ES-I3 (cell line): Measurements from ENCODE around the gene EXOC3L1.

Experiments used
- H3K36me3 ChIP-seq: 2 replicates; pipeline ENCODE4 v1.6.1; 2013; ENCODE audit warnings: mild to moderate bottlenecking, low read length, control low read depth, moderate library complexity; ENCODE audit not compliant: insufficient read depth
- H3K4me1 ChIP-seq: 2 replicates; pipeline ENCODE4 v1.6.1; 2013; ENCODE audit warnings: mild to moderate bottlenecking, control low read depth, low read length; ENCODE audit not compliant: insufficient read depth
- H3K9ac ChIP-seq: 2 replicates; pipeline ENCODE4 v1.6.1; 2013; ENCODE audit warnings: low read depth, mild to moderate bottlenecking, low read length, moderate library complexity
- H3K9me3 ChIP-seq: 2 replicates; pipeline ENCODE4 v1.6.1; 2013; ENCODE audit warnings: mild to moderate bottlenecking, low read length, moderate library complexity; ENCODE audit not compliant: control insufficient read depth, insufficient read depth

Gene EXOC3L1

DNA sequence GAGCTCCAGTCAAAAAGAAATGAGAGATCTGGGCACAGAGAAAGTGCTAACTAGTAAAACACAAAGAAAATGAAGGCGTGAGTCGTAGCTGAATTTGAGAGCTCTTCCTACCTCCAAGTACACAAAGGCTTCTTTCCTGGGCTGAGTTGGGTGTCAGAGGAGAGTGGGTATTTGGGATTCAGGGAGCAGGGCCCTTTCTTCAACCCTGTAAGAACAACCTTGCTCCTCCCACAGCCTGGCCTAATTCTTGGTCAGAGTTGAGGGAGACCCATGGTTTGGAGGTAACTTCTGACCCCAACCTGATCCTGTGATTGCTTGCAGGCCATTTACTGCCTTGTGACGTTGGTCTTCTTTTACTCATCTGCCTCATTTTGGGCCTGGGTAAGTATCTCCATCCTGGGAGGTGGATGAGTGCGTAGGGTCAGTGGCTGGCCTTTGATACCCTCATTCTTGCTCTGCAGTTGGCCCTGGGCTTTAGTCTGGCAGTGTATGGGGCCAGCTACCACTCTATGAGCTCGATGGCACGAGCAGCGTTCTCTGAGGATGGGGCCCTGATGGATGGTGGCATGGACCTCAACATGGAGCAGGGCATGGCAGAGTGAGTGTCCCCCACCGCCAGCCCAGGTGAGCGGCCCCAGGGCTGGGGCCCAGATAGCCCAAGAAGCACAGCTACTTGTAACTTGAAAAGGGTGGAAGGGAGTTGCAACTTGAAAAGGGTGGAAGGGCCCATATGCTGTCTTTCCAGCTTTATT lies 38.3 kb upstream of the EXOC3L1 start:
- H3K36me3 ChIP-seq = peaks cover 5% of the 10 kb centered on the region; the same call in 1 of the 2 replicates
- H3K9me3 ChIP-seq = no peaks in the 10 kb centered on the region
- H3K9ac ChIP-seq = peak overlapping the region; percentile 74; the same call in 1 of the 2 replicates
- H3K4me1 ChIP-seq = no peaks in the 10 kb centered on the region

DNA sequence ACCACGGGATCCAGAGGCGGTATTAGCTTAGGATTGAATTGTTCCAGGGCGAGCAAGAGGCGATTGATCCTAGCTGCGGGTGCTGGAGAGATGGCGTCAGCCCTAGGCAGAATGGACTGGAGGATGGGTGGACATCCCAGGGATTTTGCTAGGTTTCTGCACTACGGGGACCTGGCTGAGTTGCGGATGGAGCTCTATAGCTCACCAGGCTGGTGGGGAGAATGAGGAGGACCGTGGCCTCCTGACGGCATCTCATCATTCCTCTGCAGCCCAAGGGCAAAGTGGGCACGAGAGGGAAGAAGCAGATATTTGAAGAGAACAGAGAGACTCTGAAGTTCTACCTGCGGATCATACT lies 37.6 kb upstream of the EXOC3L1 start:
- Histone ChIP-seq H3K9ac (peak overlapping the region; percentile 74), H3K9me3 (no peaks in the 10 kb centered on the region), H3K4me1 (no peaks in the 10 kb centered on the region), H3K36me3 (peaks cover 5% of the 10 kb centered on the region; the same call in 1 of the 2 replicates)

DNA sequence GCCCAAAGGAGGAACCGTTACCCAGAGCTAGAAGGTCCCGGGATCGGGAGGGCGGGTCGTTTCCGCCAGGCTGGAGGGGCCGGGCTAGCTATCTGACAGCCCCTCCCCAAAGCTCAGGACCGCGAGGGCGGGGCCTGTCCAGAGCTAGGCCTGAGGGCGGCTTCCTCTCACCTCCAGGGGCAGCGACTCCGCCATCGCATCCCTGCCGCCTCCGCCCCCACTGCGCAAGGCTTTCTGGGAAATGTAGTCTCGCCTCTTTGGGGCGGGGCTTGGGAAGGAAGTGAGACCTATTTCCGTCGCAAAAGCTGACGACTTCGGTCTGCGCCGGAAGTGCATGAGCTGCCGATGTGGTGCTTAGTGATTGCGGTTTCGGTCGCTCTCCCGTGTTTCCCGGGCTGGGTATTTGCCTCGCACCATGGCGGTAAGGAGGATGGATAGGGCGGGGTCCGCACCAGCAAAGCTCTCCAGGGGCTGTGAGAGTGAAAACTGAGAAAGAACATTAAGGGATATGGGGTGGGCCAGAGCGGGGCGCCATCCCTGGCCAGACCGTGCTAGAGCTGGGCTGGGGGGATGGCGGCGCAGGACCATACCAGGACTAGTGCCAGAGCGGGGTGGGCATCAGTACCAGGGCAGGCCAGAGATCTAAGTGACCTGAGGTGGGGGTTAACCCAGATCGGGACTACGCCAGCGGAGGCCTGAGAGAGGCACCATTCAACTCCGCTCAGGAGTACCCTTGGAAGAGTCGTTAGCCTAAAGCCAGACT lies 37.0 kb upstream of the EXOC3L1 start, which contains the start of gene TMEM208:
Gene TMEM208 (plus strand): TSS at position 327 of the 763 bp plus-strand sequence. CDS start 89 bp downstream, at position 416.
- peaks cover 5% of the 10 kb centered on the region; the same call in 1 of the 2 replicates for H3K36me3 ChIP-seq
- H3K4me1 ChIP-seq = no peaks in the 10 kb centered on the region
- no peaks in the 10 kb centered on the region for H3K9me3 ChIP-seq
- H3K9ac ChIP-seq = peak within 1 kb of the TSS; percentile 74

DNA sequence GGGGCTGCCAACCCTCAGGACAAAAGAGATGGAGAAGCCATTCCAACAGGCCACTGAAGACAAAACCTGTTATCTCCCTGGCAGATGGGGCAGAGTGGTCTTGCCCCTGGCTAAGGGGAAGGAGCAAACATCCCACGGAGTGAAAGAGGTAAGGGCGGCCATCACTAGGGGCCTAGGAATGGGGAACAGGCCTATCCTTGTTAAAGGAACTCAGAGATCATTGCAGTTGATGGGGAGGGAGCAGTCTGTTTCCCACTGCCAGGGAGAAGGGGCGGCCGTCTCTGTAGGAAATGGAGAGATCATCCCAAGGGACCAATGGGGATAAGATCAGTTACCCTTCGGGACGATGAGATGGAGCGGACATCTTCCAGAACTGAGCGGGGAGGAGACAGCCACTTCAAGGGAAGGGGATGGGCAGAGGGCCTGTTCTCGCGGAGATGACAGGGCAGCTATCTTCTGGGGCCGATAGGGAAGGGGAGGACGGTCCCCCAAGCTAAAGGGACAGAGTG lies 36.4 kb upstream of the EXOC3L1 start:
- H3K36me3 ChIP-seq = peaks cover 5% of the 10 kb centered on the region; the same call in 1 of the 2 replicates
- H3K4me1 ChIP-seq = no peaks in the 10 kb centered on the region
- peak overlapping the region; percentile 57; the same call in 1 of the 2 replicates for H3K9ac ChIP-seq
- H3K9me3 ChIP-seq = no peaks in the 10 kb centered on the region

DNA sequence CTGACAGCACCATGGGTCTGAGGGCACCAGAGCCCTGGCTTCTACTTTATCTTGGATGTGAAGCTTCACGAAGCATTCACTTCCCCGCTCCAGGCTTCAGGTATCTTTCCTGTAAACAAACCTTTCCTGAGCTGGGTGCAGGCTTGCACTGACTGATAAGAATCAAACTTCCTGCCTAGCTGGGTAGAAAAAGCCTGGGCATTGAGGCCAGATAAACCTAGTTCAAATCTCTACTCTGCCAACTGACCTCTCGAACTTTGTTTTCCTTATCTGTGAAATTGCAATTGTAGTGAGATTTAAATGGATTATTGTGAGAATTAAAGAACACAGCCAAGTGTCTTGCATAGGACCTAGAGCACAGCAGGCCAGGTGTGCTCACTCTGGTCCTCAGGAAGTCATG lies 34.1 kb upstream of the EXOC3L1 start:
- H3K9ac ChIP-seq = no peak overlapping the region
- no peaks in the 10 kb centered on the region for H3K9me3 ChIP-seq
- no peaks in the 10 kb centered on the region for H3K4me1 ChIP-seq
- peaks cover 5% of the 10 kb centered on the region; the same call in 1 of the 2 replicates for H3K36me3 ChIP-seq

DNA sequence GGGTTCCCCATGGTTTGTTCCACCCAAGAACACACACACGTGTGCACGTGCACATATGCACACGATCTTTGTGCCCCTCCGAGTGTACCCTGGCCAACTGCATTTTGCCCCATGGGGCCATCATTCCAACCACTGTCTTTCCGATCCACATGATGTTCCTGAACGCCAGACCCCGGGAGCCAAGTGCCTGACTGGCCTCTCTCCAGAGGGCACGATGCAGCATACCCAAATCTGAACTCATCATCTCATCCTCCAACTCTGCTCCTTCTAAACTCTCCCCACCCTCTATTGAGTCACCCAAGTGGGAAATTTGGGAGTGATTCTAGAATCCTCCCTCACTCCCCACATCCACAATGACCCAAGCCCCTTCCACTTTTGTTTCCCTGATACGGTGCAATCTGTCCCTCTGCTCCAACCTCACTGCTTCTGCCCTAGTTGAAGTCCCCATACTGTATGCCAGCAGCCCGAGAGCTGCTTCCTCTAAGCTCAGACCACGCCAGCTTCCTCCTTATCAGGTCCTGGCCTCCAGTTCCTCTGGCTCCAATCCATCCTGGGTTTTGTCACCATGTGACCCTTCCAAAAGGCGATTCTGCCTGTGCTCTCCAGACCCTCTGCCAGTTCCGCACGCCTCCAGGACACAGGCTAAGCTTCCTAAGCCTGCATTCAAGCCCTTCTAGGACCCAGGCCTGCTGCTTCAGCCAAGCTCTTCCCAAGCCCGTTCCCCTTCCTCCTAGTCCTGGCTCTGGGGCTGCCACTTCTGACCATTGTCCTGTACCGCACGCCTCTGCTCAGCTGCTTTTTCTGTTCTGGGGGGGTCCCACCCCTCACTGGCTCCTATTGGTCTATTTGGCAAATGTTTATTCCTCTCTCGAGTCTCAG lies 26.9 kb upstream of the EXOC3L1 start:
- Histone ChIP-seq H3K4me1 (no peaks in the 10 kb centered on the region), H3K9ac (no peak overlapping the region), H3K9me3 (no peaks in the 10 kb centered on the region), H3K36me3 (no peaks in the 10 kb centered on the region)

DNA sequence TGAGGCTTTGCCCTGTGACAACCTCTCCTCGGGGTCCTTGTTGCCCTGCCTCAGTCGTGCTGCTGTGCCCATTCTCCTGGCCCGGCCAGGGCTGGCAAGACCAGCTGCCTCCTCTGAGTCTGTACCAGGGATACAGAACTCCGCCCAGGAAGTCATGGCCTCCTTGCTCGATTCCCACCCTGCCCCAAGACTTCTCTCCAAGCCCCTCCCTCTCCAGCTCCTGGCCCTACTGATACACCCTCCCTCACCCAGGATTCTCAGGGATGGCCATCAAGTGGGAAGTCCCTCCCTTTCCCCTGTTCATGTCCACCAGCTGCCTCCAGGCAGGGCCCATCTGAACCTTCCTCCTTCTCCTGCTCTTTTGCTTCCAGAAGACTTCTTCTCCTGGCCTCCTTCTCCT lies 25.8 kb upstream of the EXOC3L1 start:
- Histone ChIP-seq H3K36me3 (no peaks in the 10 kb centered on the region), H3K9ac (no peak overlapping the region), H3K4me1 (no peaks in the 10 kb centered on the region), H3K9me3 (no peaks in the 10 kb centered on the region)

DNA sequence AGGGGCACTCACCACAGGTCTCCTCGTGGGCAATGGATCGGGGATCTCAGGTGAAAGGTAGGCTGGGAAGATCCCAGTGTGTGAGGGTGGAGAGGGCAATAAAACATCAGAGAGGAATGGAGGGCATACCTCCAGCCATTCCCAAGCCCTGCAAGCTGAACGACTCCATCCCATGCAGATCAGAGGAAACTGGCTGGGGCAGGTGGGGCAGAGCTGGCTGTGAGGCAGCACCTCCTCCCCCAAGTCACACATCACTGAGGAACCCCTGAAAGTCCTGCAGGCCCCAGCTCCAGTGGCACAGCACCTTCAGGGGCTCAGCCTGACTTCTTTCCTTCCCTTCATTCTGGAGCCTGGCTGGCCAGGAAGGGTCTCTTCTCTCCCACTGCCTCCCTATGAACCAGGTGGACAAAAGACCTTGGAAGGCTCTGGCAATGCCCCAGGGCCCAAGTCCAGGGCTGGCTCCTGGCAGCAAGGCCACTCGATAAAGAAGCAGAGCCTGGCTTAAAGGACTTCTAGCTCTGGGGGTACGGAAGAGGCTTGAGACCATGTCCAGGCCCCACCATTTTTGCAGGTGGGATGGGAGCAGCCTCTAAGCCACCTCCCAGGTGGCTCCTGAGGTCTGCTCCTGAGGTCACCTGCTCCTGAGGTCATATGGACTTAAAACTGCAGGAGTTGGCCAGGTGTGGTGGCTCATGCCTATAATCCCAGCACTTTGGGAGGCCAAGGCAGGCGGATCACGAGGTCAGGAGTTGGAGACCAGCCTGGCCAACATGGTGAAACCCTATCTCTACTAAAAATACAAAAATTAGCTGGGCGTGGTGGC lies 23.5 kb upstream of the EXOC3L1 start:
- H3K9me3 ChIP-seq = no peaks in the 10 kb centered on the region
- H3K9ac ChIP-seq = no peak overlapping the region
- no peaks in the 10 kb centered on the region for H3K4me1 ChIP-seq
- no peaks in the 10 kb centered on the region for H3K36me3 ChIP-seq

DNA sequence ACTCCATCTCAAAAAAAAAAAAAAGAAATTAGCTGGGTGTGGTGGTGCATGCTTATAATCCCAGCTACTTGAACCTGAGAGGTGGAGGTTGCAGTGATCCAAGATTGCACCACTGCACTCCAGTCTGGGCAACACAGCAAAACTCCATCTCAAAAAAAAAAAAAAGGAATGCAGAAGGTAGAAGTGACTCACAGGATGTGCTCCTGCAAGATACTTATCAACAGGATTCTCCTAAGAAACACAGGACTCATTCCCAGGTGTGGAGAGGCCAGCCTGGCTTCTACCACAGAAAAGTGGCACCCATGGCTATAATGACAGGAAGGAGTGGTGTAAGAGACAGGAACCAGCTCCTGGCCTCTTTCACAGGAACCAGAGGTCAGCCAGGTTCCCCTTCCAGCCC lies 22.8 kb upstream of the EXOC3L1 start:
- Histone ChIP-seq H3K9me3 (no peaks in the 10 kb centered on the region), H3K4me1 (no peaks in the 10 kb centered on the region), H3K36me3 (no peaks in the 10 kb centered on the region), H3K9ac (no peak overlapping the region)

DNA sequence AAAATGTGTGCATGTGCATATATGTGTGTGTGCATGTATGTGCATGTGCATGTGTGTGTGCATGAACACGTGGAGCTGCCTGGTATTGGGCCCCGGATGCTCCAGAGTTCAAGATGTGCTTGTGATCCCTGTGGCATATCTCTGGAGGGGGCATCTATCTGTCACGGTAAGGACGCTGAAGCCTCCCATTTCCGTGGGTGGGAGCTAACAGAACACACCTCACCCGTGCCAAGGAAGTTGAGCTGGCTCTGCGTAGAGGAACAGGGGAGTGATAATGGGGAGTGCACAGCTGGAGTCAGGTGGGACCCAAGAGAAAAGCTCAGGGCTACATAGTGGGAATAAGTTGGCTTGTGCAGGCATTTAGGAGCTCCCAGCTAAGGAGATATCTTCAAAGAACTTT lies 21.7 kb upstream of the EXOC3L1 start:
- Histone ChIP-seq H3K9me3 (no peaks in the 10 kb centered on the region), H3K36me3 (no peaks in the 10 kb centered on the region), H3K9ac (no peak overlapping the region), H3K4me1 (peaks cover 10% of the 10 kb centered on the region; the same call in 1 of the 2 replicates)

DNA sequence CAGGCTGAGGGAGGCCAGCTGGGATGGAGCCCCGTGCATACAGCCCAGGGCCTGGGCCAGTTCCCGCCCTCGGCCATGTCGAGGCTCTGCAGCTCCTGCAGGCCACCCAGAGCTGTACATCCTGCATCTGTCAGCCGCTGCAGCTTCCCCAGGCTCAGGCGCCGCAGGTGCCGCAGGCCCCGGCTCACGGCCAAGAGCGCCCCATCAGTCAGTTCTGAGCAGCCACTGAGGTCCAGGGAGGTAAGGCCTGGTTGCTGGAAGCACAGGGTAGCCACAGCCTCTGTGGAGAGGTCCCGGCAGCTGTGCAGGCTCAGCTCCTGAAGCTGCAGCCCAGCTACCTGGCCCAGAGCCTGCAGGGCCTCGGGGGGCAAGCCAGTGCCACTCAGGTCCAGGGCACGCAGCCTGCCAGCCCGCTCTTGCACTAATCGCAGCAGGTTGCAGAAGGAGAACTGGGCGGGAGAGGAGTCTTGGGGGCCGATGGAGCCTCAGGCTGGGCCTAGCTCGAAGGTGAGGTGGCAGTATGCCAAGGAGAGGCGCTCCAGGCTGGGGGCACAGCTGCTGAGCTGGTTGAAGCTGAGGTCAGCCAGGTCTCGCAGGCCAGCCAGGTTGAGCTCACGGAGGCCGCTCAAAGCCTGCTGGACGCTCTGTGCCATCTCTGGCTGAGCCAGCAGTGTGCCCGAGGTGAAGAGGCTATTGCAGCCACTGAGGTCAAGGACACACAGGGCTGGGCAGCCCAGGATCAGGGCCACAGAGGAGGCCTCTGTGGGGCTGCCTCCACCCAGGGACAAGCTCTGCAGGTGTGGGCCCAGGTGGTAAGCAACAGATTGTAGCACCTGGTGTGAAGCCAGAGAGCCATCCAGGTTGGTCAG lies 20.4 kb upstream of the EXOC3L1 start:
- Histone ChIP-seq H3K36me3 (no peaks in the 10 kb centered on the region), H3K4me1 (peaks cover 14% of the 10 kb centered on the region; the same call in 1 of the 2 replicates), H3K9ac (no peak overlapping the region), H3K9me3 (no peaks in the 10 kb centered on the region)

DNA sequence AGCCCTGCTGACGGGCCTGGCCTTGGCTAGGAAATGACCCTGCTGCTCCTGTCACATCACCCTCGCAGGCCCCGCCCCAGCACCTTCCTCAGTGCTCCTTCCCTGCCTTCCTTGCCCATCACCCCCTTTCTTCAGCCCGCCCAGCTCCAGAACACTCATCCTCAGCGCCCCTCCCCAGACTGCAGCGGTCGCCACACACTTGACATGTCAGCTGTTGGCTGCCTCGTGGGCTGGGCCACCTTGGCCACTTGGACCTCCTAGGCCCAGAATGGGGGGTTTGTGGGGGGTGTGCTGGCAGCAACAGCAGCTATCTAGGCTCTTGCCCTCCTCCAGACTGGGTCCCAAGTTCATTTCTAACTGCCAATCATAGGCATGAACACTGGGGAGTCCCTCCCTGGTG lies 19.6 kb upstream of the EXOC3L1 start:
- Histone ChIP-seq H3K9me3 (no peaks in the 10 kb centered on the region), H3K4me1 (peaks cover 14% of the 10 kb centered on the region; the same call in 1 of the 2 replicates)

More for the DNA sequence above, 19.6 kb upstream of the EXOC3L1 start:
- H3K36me3 ChIP-seq = no peaks in the 10 kb centered on the region
- no peak overlapping the region for H3K9ac ChIP-seq
